ENCODE results near the gene PPP2R3A. TPM values are rescaled to one million over a fixed set of nuclear protein-coding genes. Genes with fewer than 3 reads are reported as not detected.

Gene PPP2R3A
- total and polyA plus RNA-seq, 9 of the 15 experiments (the other 6 are each of a cell fraction or from before 2014, with no cell fraction given): 0.10 to 0.50 (median 0.24) TPM

DNA sequence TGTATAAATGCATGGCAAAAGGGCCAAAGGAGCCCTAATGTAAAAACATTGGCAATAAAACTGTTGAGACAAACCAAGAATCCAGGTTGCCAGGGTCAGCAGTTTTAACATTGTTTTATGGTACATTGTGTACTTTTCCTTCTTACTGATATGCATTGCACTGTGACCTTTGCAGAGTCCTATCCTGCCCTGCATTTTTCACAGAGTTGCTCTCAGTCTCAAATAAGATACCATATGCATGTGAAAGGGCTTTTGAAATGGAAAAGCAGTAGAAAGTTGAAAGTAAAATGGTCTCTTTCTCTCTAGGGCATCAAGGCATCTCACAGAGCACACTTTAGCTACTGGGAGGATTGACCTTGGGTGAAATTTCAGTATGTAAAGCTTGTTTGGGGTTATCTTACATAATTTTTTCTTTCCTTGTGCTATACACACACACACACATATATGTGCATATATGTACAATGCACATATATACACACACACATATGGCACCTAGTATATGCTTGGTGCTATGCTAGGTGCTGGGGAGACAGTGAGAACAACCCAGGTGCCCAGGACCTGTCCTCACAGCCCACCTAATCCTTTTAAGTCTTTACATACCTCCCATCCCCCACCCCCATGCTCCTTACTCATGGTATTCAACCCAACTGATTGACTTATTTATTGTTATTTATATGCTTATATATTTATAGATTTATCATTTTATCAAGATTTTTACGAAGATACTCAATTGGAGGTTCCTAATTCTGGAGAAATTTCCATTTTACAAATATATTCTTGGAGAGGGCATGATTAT, 1.2 kb upstream of the PPP2R3A start:
- Histone ChIP-seq H3K27me3 (ENCODE audit: control insufficient read depth in 2 of 2, insufficient read depth in 2 of 2, low read length in 2 of 2) (no peaks in the 10 kb centered on the region), H3K79me2 (ENCODE audit: control insufficient read depth, insufficient read depth, low read length) (no peaks in the 10 kb centered on the region), H3K27ac (ENCODE audit: extremely low read depth, low read depth, low read length) (no peak overlapping the region), H3K4me1 (replicated peaks in 1 of 2; ENCODE audit: control insufficient read depth in 2 of 2, insufficient read depth in 2 of 2, low read length in 2 of 2) (peaks cover 0 to 7% of the 10 kb centered on the region in 2 experiments; a peak in 2 of 5 replicates), H3K9me3 (replicated peaks; ENCODE audit: control insufficient read depth, insufficient read depth, low read depth, low read length) (no peaks in the 10 kb centered on the region), H3K9ac (ENCODE audit: insufficient read depth in 1 of 2, low read depth in 2 of 2, low read length in 2 of 2) (no peak overlapping the region), H4K20me1 (replicated peaks; ENCODE audit: control insufficient read depth, insufficient read depth, low read length) (no peaks in the 10 kb centered on the region), H2AFZ (ENCODE audit: low read depth, low read length) (no peak overlapping the region; the same call in 1 of the 2 replicates), H3K4me3 (no peak overlapping the region), H3K4me2 (ENCODE audit: insufficient read depth, low read length) (no peak overlapping the region), H3K36me3 (ENCODE audit: control insufficient read depth, insufficient read depth, low read length) (no peaks in the 10 kb centered on the region), H3K9me1 (ENCODE audit: control insufficient read depth, insufficient read depth, low read length) (no peaks in the 10 kb centered on the region)
- ChIA-PET CTCF (ENCODE audit: low intra/inter-chr PET ratio) (no interaction called here), POLR2A (interaction anchor here (0.6 kb wide), 1 partner anchor 104 kb away, joined by 3 read pairs; no protein-coding TSS in a partner anchor)
- BruUV-seq (replicated peaks): no TSS peak
- DNase-seq (ENCODE audit: extremely low read depth in 1 of 4, low spot score in 3 of 4): no peak
- intact Hi-C loops (cut with micrococcal nuclease) (no loop called here), in situ Hi-C loops (cut with MboI) (no loop called here)
- ATAC-seq: no peak
- TF ChIP-seq NR4A1 (CRISPR knock-in tag; IDR thresholded peaks at IDR 0.05): no peak
- no peak for TF ChIP-seq NR4A1 (tag; IDR thresholded peaks at IDR 0.05)
- no peak for TF ChIP-seq COPS2 (conservative IDR thresholded peaks at IDR 0.05)
- no peak for TF ChIP-seq ARID3B (CRISPR knock-in tag; IDR thresholded peaks at IDR 0.05; ENCODE audit: borderline replicate concordance)
- no peak for TF ChIP-seq NCOA1 (IDR thresholded peaks at IDR 0.05; ENCODE audit: low read depth)
- TF ChIP-seq YBX1 (IDR thresholded peaks at IDR 0.05): no peak
- TF ChIP-seq RUNX1 (IDR thresholded peaks at IDR 0.05; ENCODE audit: low read depth): no peak
- no peak for TF ChIP-seq ZBTB8A (IDR thresholded peaks at IDR 0.05; ENCODE audit: partially characterized antibody)
- no peak for TF ChIP-seq DMBX1 (CRISPR knock-in tag; IDR thresholded peaks at IDR 0.05; ENCODE audit: borderline replicate concordance)
- no peak for TF ChIP-seq ADNP (tag; IDR thresholded peaks at IDR 0.05)
- TF ChIP-seq NR0B1 (IDR thresholded peaks at IDR 0.05; ENCODE audit: partially characterized antibody): no peak
- no peak for TF ChIP-seq PATZ1 (CRISPR knock-in tag; IDR thresholded peaks at IDR 0.05; ENCODE audit: borderline replicate concordance)
- TF ChIP-seq FOS (IDR thresholded peaks at IDR 0.05; ENCODE audit: extremely low read depth, insufficient read length): no peak
- TF ChIP-seq ZNF445 (CRISPR knock-in tag; IDR thresholded peaks at IDR 0.05; ENCODE audit: low read depth): no peak
- no peak for FAIRE-seq
- 45% methylated on average over 1 of the region's 1 CpG for WGBS (ENCODE audit: insufficient coverage, low coverage, missing lambda C conversion rate)

All from K562 (cell line).